B cell (primary cell): ENCODE data around the gene ETDC. TPM values are rescaled to one million over a fixed set of nuclear protein-coding genes. Genes with fewer than 3 reads are reported as not detected.

Experiments
- ATAC-seq: fragments of 200-7000 bp; cut with Tn5 transposase; one replicate; pipeline ENCODE4 v1.10.0; 2021; ENCODE audit warnings: low read depth, mild to moderate bottlenecking, moderate number of reproducible peaks, moderate library complexity
- CTCF ChIA-PET: fragments of 350-600 bp; sonication (Branson Sonifier 250); formaldehyde crosslinking; loops from one replicate; lab custom pipeline; 2021; ENCODE audit warnings: antibody characterized with exemption, inconsistent platforms; lab: Charles Lee
- POLR2A ChIA-PET: fragments of 350-600 bp; sonication (Branson Sonifier 250); formaldehyde crosslinking; loops from one replicate; lab custom pipeline; 2021; ENCODE audit warnings: antibody characterized with exemption; lab: Charles Lee
- DNase-seq: peaks from one replicate; pipeline ENCODE4 v3.0.0; 2013
- H2AFZ ChIP-seq: 2 replicates; pipeline ENCODE4 v1.6.1; 2012; ENCODE audit warnings: mild to moderate bottlenecking, low read depth, low read length; ENCODE audit not compliant: insufficient read depth, poor library complexity, severe bottlenecking
- H3K27ac ChIP-seq, 2 donors: 1 replicate in 1 of 2; 2 replicates in 1 of 2; pipeline ENCODE4 v1.5.1; 2012 to 2013; ENCODE audit warnings: low read length in 2 of 2, mild to moderate bottlenecking in 2 of 2, moderate library complexity in 1 of 2
- H3K27me3 ChIP-seq, 4 experiments: fragments of 200-600 bp in 1 of 4; sonication (generic) in 1 of 4; replicated peaks in 1 of 4; 1 replicate in 2 of 4; 2 replicates in 2 of 4; pipeline versions ENCODE4 v1.6.1 to v1.7.0; 2013 to 2016; ENCODE audit warnings: low read length in 3 of 4, mild to moderate bottlenecking in 2 of 4, mixed read lengths in 1 of 4, moderate library complexity in 1 of 4; ENCODE audit not compliant: insufficient read depth in 4 of 4, control insufficient read depth in 3 of 4; ENCODE audit errors: control extremely low read depth in 1 of 4
- H3K36me3 ChIP-seq, 2 experiments: replicated peaks in 1 of 2; 1 replicate in 1 of 2; 2 replicates in 1 of 2; pipeline versions ENCODE4 v1.6.1 to v1.7.1; 2013; ENCODE audit warnings: low read length in 1 of 2; ENCODE audit not compliant: insufficient read depth in 2 of 2, control insufficient read depth in 1 of 2; ENCODE audit errors: control extremely low read depth in 1 of 2, extremely low read depth in 1 of 2
- H3K4me1 ChIP-seq, 2 donors: fragments of 200-600 bp in 1 of 2; sonication (generic) in 1 of 2; 1 replicate in 1 of 2; 2 replicates in 1 of 2; pipeline versions ENCODE4 v1.5.1 to v1.6.1; 2013 to 2017; ENCODE audit warnings: low read length in 2 of 2; ENCODE audit not compliant: control insufficient read depth in 2 of 2, insufficient read depth in 2 of 2
- H3K4me2 ChIP-seq: replicated peaks from 2 replicates; pipeline ENCODE3; 2012; ENCODE audit warnings: mild to moderate bottlenecking, low read depth, low read length; ENCODE audit not compliant: poor library complexity, severe bottlenecking
- H3K4me3 ChIP-seq, 5 experiments: fragments of 200-600 bp in 1 of 5; sonication (generic) in 1 of 5; 1 replicate in 3 of 5; 2 replicates in 2 of 5; pipeline versions ENCODE4 v1.5.1 to v1.7.0; 2011 to 2016; ENCODE audit warnings: low read length in 4 of 5, mild to moderate bottlenecking in 4 of 5, low read depth in 2 of 5, control low read depth in 1 of 5, moderate library complexity in 1 of 5; ENCODE audit not compliant: insufficient read depth in 1 of 5; ENCODE audit errors: control extremely low read depth in 1 of 5, extremely low read depth in 1 of 5
- H3K79me2 ChIP-seq: fragments of 200-600 bp; sonication (generic); one replicate; pipeline ENCODE4 v1.6.0; 2016; ENCODE audit warnings: low read length; ENCODE audit not compliant: control insufficient read depth, insufficient read depth
- H3K9ac ChIP-seq: fragments of 200-600 bp; sonication (generic); 2 replicates; pipeline ENCODE4 v1.6.1; 2017; ENCODE audit warnings: mild to moderate bottlenecking, low read length, moderate library complexity
- H3K9me3 ChIP-seq, 3 donors: one replicate each; pipeline versions ENCODE4 v1.6.1 to v1.7.1; 2013; ENCODE audit warnings: low read length in 2 of 3; ENCODE audit not compliant: control insufficient read depth in 2 of 3, insufficient read depth in 1 of 3; ENCODE audit errors: control extremely low read depth in 1 of 3
- H4K20me1 ChIP-seq: 2 replicates; pipeline ENCODE4 v1.6.0; 2012; ENCODE audit warnings: mild to moderate bottlenecking, low read length; ENCODE audit not compliant: insufficient read depth, control insufficient read depth, poor library complexity, severe bottlenecking
- H3K27ac Mint-ChIP-seq: one replicate; pipeline ENCODE4 v1.8.0; 2021; ENCODE audit warnings: mixed read lengths
- H3K27me3 Mint-ChIP-seq: one replicate; pipeline ENCODE4 v1.8.0; 2021; ENCODE audit warnings: mixed read lengths
- H3K4me1 Mint-ChIP-seq: one replicate; pipeline ENCODE4 v1.8.0; 2021; ENCODE audit warnings: mixed read lengths
- H3K4me3 Mint-ChIP-seq: one replicate; pipeline ENCODE4 v1.8.0; 2021; ENCODE audit warnings: mixed read lengths
- H3K9me3 Mint-ChIP-seq: one replicate; pipeline ENCODE4 v1.8.0; 2022; ENCODE audit warnings: mixed read lengths; ENCODE audit not compliant: insufficient read depth
- EZH2 ChIP-seq: IDR thresholded peaks from 2 replicates; pipeline ENCODE4 v1.6.1; 2012; ENCODE audit warnings: borderline replicate concordance, low read depth, mild to moderate bottlenecking, moderate library complexity, low read length; ENCODE audit not compliant: insufficient read depth, poor library complexity, severe bottlenecking
- intact Hi-C: fragments of 100-400 bp; cut with micrococcal nuclease; formaldehyde crosslinking; loops from one replicate; pipeline ENCODE4 v1.10.0; 2022
- polyA plus RNA-seq: library from polyadenylated mRNA; depleted of rRNA; stranded (reverse); fragments of >200 nt; gene quantifications from 2 replicates; pipeline ENCODE4 v1.2.3, GENCODE V29; 2012
- total RNA-seq, 2 donors: library from RNA; stranded (reverse); fragments of 120-200 nt in 1 of 2; gene quantifications; 1 replicate in 1 of 2; 2 replicates in 1 of 2; pipeline versions ENCODE4 v1.2.3 to v1.2.4, GENCODE V29; 2013 to 2022
- TF ChIP-seq, protein P1 (sequence below): fragments of 200-600 bp; IDR thresholded peaks from one replicate; pipeline ENCODE4 v1.8.0; 2022; ENCODE audit warnings: antibody characterized with exemption, mild to moderate bottlenecking

ETDC gene
- total and polyA plus RNA-seq, 2 donors (not counting 1 experiment from before 2014, with no cell fraction given): not detected

DNA sequence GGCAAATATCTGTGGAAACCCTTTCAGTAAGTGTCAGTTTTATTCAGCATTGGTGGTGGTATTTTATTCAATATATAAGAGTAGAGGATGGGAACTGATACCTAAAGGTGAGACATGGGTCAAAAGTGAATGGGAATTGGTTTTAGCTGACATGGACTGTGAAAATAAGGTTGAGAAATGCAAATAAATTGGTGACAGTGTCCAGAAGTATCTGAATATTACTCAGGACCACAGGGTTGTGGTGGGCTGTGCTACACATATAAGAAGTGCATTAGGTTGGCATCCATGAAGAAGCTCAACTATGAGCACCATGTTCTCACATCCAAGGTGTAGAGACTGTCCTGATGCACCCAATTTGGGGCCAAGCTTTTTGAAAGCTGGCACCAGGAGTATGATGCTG lies 45.0 kb downstream of the ETDC start:
- no peaks in the 10 kb centered on the region for H3K4me1 ChIP-seq
- H3K9me3 ChIP-seq: no peaks in the 10 kb centered on the region
- no peak overlapping the region for H3K27ac Mint-ChIP-seq
- ChIA-PET CTCF (no interaction called here), POLR2A (no interaction called here)
- no peak for ATAC-seq
- no peaks in the 10 kb centered on the region for H3K9me3 Mint-ChIP-seq
- no peak overlapping the region for H2AFZ ChIP-seq
- no peak overlapping the region for H3K9ac ChIP-seq
- no peaks in the 10 kb centered on the region for H3K27me3 Mint-ChIP-seq
- no peaks in the 10 kb centered on the region for H3K27me3 ChIP-seq
- intact Hi-C loops: no loop called here
- H3K27ac ChIP-seq: no peak overlapping the region
- H3K4me2 ChIP-seq: no peak overlapping the region
- H3K4me3 ChIP-seq: no peak overlapping the region
- peaks cover 0 to 14% of the 10 kb centered on the region in 2 experiments for H3K36me3 ChIP-seq
- no peaks in the 10 kb centered on the region for H3K79me2 ChIP-seq
- no peak overlapping the region for H3K4me3 Mint-ChIP-seq
- no peaks in the 10 kb centered on the region for H4K20me1 ChIP-seq
- no peak for DNase-seq
- no peak for TF ChIP-seq EZH2
- TF ChIP-seq, protein P1, sequence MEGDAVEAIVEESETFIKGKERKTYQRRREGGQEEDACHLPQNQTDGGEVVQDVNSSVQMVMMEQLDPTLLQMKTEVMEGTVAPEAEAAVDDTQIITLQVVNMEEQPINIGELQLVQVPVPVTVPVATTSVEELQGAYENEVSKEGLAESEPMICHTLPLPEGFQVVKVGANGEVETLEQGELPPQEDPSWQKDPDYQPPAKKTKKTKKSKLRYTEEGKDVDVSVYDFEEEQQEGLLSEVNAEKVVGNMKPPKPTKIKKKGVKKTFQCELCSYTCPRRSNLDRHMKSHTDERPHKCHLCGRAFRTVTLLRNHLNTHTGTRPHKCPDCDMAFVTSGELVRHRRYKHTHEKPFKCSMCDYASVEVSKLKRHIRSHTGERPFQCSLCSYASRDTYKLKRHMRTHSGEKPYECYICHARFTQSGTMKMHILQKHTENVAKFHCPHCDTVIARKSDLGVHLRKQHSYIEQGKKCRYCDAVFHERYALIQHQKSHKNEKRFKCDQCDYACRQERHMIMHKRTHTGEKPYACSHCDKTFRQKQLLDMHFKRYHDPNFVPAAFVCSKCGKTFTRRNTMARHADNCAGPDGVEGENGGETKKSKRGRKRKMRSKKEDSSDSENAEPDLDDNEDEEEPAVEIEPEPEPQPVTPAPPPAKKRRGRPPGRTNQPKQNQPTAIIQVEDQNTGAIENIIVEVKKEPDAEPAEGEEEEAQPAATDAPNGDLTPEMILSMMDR: no peak
- peaks cover 3% of the 10 kb centered on the region for H3K4me1 Mint-ChIP-seq

Other genes with a start within 250 kb of the ETDC start
- gene SMIM10L2B, start 210.8 kb upstream of the ETDC start, total RNA-seq: 0.20 and 0.46 TPM in 2 replicates
- 0.12 and 0.16 TPM in 2 replicates for gene SMIM10L2B, start 210.8 kb upstream of the ETDC start, polyA plus RNA-seq
- gene ETDB, start 189.0 kb upstream of the ETDC start, total RNA-seq: not detected in 2 replicates
- not detected in 2 replicates for gene ETDB, start 189.0 kb upstream of the ETDC start, polyA plus RNA-seq
- gene CT55, start 138.1 kb upstream of the ETDC start, total RNA-seq: not detected in 2 replicates
- not detected in 2 replicates for gene CT55, start 138.1 kb upstream of the ETDC start, polyA plus RNA-seq
- gene ETDA, start 57.4 kb upstream of the ETDC start, total RNA-seq: not detected in 2 replicates
- not detected in 2 replicates for gene ETDA, start 57.4 kb upstream of the ETDC start, polyA plus RNA-seq
- 13.8 and 15.1 TPM in 2 replicates for gene ZNF75D, start 34.6 kb downstream of the ETDC start, total RNA-seq
- gene ZNF75D, start 34.6 kb downstream of the ETDC start, polyA plus RNA-seq: 7.5 and 9.4 TPM in 2 replicates
- gene ZNF449, start 35.3 kb downstream of the ETDC start, total RNA-seq: 4.4 and 5.1 TPM in 2 replicates
- gene ZNF449, start 35.3 kb downstream of the ETDC start, polyA plus RNA-seq: 1.1 and 1.2 TPM in 2 replicates
- gene SMIM10L2A, start 112.5 kb downstream of the ETDC start, total RNA-seq: 0.53 and 0.76 TPM in 2 replicates
- 0.25 and 0.40 TPM in 2 replicates for gene SMIM10L2A, start 112.5 kb downstream of the ETDC start, polyA plus RNA-seq
- gene INTS6L, start 211.2 kb downstream of the ETDC start, total RNA-seq: 42.4 and 46.2 TPM in 2 replicates
- gene INTS6L, start 211.2 kb downstream of the ETDC start, polyA plus RNA-seq: 45.0 and 57.7 TPM in 2 replicates